ENCODE results near the gene PRSS23.
"Not testable (repeated sequence)": the region's sequence is repeated elsewhere in the genome, so short reads cannot be mapped to it uniquely, and the experiment has no call there.

Gene PRSS23, protein sequence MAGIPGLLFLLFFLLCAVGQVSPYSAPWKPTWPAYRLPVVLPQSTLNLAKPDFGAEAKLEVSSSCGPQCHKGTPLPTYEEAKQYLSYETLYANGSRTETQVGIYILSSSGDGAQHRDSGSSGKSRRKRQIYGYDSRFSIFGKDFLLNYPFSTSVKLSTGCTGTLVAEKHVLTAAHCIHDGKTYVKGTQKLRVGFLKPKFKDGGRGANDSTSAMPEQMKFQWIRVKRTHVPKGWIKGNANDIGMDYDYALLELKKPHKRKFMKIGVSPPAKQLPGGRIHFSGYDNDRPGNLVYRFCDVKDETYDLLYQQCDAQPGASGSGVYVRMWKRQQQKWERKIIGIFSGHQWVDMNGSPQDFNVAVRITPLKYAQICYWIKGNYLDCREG

DNA sequence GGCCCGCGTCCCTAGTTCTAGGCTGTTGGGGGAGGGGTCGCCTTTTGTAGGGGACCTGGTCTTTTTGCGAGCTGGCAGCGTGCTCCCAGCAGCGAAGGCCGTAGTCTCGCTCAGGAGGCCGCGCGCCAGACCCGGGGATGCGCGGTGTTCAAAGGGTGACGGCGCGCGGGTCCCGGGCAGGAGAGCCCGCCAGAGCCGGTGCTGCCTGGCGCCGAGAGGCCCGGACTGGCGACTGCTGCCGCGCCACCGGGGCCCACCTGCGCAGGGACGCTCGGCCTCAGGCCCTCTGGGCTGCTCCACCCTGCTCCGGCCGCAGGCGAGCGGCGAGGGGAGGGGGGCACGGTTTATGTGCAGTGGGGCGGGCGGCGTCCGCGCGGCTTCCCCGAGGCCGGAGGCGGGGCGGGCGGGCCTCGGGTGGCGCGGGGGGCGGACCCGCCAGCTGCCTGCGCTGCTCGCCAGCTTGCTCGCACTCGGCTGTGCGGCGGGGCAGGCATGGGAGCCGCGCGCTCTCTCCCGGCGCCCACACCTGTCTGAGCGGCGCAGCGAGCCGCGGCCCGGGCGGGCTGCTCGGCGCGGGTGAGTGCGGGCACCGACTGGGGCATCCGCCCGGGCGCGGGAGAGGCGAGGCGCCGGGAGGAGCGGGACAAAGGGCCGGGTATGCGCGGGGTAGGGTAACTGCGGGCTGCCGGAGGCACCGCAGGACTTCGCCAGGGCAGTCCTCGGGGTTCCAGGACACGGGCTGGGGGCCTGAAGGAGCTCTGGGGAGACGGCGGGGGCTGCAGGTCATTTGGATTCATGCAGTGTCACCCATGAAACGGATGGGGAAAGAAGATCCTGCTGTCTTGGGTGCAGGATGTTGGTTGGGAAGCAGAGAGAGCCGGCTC is at the start of gene PRSS23:
Gene PRSS23, plus strand, starts transcription at position 467 of the 884 bp plus-strand sequence. CDS start 7,102 bp downstream, outside the sequence.
- DNase-seq (ENCODE audit: low spot score) = peak; percentile 22

DNA sequence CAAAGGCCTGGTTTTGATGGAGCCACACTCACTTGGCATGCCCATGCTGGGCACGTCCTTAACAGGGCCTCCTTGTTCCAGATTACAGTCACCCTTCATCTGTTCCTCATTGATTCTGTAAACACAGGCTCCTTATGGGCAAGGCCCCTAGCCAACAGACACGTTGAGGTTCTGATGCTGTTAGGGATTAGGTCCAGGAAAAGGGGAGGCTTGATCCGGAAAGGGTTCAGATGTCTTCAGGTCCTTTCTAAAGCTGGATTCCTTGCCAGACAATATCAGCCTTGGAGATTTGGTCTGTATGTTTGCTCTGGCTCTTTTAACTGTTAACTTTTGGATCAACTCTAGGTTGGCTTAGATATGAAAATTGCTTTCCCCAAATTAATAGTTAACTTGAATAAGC is 46.9 kb upstream of the PRSS23 start:
- no peak for DNase-seq (ENCODE audit: low spot score)

DNA sequence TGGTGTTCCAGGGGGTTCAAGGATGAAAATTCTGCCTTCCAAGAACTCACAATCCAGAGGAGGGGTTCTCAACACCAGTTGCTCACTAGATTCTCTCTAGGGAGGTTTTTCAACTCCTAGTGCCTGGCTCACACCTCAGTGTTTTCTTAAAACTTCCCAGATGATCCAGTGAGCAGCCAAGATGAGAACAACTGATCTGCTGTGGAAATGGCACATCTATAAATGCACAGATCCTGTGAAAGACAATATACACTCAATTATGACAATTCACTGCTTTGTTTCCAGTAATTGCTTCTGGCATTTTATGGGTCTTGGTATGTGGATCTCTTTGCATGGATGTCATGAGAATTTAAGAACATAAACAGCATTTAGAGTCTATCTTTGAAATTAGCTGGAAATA is 45.2 kb upstream of the PRSS23 start:
- DNase-seq (ENCODE audit: low spot score) = no peak

DNA sequence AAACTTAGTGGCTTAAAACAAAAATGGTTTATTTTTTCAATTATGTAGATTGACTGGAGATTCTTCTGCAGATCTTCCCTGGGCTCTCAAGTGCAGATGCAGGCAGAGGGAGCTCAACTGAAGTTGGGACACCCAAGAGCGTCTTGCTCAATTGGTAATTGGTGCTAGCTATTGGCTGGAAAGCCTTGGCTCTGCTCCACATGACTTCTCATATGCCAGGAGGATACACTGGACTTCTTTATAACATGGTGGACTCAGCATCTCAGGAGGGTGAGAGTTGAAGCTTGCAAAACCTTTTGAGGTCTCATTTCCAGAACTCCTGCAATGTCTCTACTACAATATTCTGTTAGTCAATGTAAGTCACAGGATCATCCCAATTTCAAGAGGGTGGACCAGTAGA is 42.2 kb upstream of the PRSS23 start:
- DNase-seq (ENCODE audit: low spot score) = no peak

DNA sequence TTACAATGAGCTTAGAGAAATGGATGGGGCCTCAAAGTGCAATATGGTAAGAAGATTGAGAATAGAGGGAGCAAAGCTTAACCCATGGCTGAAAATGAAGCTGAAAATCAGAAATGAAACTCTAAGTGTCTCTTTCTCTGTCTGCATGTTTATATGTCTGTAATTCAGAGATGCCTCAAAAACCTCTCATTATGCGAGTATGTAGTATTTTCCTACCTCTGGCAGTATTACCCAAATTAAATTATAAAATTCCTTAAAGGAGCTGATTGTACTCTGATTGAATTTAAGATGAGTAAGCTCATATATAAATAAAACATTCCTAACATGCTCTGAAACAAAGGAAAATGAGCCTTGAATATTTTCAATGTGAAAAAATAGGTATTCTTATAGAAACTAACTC is 39.8 kb upstream of the PRSS23 start:
- DNase-seq (ENCODE audit: low spot score) = no peak

DNA sequence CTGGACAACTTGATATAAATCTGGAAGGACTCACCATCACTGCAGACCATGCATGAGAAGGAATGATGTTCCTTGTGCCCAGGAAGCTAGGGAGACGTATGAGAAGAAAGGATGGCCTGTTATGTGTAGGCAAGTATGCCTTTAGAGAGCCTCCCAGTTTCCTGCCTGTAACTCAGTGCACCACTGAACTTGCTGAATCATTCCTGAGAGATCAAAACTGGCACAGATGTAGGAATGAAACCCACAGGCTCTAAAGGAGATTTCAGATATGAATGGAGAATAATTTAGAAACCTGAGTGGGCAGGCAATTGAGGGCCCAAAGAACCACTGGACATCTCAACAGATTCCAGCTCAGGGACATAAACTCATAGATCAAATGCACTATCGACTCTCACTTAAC is 38.4 kb upstream of the PRSS23 start:
- DNase-seq (ENCODE audit: low spot score) = no peak

DNA sequence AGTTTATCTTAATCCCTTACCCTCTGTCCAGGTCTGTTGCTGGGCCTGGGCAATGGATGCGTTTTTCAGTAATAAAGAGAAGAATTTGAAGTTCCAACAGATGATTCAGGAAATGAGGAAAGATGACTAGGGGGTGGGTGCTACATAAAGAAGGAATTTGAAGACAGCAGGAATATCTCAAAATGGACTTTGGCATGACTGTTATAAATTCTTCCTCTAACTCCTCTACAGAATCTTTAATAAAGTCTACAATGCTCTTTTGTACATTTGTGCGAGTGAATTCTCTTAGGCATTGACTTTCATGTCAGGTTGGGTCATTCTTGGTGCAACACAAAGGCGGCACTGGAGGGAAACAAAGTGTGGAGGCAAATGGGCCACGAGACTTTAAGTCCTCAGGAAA is 35.1 kb upstream of the PRSS23 start:
- DNase-seq (ENCODE audit: low spot score) = no peak

DNA sequence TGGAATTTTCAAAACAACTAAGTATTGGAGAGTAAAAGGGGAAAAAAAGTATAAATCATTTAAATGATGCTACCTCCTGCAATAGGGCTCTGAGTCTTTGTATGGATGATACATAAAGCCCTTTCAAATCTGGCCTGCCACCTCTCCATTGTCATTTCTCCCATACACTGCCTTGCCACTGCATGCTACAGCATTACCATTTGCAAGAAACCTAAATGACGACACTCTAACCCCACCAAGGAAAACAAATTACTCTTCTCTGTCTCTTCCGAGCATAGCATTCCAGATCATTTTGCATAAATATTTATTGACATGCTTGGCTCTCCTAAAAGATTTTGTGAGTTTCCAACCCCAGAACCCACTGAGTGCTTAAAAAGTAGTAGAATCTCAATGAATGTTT is 34.5 kb upstream of the PRSS23 start:
- no peak for DNase-seq (ENCODE audit: low spot score)

DNA sequence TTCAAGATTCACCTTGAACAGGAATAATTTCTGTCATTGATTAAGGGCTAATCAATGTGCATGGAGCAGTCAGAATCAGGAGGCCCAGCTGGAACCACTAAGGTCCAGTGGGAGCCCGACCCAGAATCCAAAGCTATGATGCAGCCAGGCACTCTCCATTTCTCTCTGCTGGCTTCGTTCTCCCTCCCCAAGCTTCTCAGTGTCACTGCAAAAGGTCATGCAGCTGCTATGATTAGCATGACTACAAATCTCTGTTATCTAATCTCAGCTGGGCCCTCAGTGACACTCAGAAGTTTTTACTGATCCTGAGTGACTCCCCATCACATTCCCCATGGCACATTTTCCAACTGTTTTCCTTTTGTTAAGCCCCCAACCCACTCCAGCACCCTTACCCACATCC is 31.1 kb upstream of the PRSS23 start:
- DNase-seq (ENCODE audit: low spot score) = no peak

DNA sequence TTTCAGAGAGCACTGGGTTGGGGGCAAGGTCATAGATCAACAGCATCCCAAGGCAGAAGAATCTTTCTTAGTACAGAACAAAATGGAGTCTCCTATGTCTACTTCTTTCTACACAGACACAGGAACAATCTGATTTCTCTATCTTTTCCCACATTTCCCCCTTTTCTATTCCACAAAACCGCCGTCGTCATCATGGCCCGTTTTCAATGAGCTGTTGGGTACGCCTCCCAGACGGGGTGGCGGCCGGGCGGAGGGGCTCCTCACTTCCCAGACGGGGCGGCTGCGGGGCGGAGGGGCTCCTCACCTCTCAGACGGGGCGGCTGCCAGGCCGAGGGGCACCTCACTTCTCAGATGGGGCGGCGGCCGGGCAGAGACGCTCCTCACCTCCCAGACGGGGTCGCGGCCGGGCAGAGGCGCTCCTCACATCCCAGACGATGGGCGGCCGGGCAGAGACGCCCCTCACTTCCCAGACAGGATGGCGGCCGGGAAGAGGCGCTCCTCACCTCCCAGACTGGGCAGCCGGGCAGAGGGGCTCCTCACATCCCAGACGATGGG is 29.8 kb upstream of the PRSS23 start:
- not testable (repeated sequence) for DNase-seq (ENCODE audit: low spot score)

DNA sequence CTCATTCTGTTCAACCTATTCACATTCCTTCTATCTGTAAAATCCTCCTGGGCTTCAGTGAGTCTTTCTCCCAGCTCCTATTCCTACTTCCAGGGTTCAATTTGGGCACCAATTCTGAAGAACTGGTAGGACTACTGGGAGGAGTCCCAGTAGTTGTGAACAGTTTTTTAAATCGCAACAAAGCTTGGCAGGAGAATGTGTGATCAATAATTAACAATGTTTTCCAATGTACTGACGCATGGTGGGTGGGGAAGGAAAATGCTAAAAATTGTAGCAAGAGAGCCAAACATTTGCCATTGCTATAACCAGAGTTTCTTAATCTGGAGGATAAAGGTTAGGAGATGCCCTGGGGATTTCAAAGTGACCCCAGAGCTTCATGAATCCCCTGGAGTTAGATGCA is 27.3 kb upstream of the PRSS23 start:
- no peak for DNase-seq (ENCODE audit: low spot score)

DNA sequence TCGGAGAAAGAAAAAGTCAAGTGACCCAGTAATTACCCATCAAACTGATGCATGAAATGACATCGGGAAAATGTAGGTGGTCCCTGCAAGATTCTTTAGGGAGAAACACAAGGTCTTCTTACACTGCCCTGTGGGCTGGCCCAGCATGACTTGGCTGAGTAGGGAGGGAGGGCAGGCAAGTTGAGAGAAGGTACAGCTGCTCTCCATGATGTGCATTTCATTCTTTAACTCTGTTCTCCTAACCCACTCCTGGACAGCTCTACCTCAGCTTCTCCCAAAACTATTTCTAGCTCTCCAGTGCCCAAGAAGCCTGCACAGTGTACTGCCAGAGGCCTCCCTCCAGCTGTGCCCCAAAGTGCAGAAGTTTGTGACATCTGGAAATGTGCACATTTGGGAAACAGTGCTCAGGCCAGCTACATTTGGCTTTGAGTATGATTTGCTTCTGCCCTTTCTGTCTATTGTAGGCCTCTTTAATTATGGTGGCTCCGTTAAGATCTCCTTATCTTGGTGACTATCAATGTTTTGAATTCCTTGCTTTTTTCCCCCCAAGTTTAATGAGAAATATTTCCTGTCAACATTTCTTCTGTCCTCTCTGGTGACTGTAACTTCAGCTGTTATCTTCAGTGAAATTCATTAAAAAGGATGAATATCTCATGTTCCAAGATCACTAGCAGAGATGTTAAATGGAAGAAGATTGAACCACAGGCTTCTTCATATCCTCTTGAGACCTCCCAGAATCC is 26.7 kb upstream of the PRSS23 start:
- DNase-seq (ENCODE audit: low spot score) = no peak

DNA sequence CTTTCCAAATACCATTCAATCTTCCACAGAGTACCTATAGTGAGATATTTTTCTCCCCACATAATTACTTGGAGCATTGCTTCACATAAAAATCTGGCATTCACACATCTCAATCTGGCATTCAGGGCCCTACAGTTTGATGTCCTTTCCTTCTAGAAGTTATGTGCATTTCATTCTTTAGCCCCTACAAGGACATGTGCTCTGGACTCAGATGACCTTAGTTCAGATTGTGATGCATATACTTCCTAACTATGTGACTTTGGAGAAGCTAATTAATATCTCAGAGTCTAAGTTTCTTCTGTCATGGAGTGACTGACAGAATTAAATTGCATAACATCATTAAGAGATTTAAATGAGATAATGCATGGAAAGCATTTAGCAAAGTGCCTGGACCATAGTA is 25.9 kb upstream of the PRSS23 start:
- no peak for DNase-seq (ENCODE audit: low spot score)

DNA sequence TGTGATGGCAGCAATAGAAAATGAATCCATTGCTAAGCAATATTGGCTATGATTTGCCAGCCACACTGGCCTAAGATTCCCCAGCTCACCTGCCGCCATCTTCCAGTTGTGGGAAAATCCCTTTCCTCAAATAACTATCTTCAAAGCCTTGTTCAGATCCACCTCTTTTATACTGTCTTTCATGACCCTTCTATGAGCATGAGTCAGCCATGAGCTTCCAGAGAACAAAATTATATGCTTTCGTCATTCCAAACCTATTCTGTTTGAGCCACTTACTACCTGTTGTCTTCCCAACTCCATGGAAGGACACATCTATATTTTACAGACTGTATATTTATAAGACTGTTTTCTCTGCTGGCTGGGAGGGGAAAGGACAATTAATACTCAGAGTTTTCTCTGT is 25.0 kb upstream of the PRSS23 start:
- DNase-seq (ENCODE audit: low spot score) = no peak

DNA sequence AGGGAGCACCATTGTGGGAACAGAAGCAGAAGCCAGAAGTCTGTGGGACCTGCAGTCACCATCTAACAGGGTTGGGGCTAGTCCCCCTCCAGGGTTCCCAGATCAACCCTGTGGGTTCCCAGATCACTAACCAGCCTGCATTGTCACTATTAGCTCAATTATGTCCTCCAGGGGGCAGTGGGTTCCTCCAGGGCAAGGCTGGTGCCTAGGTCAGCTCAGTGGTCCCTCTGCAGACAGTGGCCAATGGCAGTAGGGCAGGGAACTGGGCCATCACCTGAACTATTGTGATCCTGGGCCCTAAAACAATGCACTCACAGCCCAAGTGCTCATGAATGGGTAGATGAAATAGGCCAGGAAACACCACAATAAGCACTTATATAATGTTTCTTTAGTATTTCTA is 18.8 kb upstream of the PRSS23 start:
- DNase-seq (ENCODE audit: low spot score) = no peak

DNA sequence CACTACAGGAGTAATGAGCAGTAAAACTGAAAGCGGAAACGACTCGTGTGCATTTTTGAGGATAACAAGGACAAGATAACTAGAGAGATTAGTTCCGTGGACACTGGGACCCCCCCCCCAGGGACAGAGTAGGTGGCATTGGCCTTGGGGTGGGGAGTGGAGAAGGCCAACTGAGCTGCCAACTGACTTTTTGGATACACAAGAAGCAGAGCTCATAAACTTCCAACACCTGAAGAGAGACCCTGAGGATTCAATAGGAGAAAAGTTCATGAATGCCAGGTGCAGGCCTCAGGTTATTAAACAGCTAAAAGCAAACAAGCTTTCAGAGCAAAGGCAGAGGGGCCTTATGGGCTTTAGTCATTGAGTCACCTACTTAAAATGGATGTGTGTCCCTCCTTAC is 17.6 kb upstream of the PRSS23 start:
- DNase-seq (ENCODE audit: low spot score) = no peak

DNA sequence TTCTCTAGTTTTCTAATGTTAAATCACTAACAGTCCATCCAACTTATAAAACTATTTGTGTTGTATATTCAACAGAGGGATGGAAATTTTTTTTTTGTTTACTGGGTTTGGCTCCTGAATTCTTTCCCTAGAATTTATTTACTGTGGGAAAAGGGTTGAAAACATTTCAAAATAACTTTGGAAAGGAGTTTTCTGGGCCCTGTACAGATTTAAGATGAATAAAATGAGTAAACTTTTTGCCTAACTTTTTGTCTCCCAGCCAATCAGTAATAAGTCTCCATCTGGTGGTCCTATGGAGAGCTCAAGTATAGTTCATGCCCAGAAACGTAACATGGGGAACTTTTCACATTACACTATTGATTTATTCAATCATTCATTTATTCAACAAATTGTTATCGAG is 16.7 kb upstream of the PRSS23 start:
- DNase-seq (ENCODE audit: low spot score) = no peak

DNA sequence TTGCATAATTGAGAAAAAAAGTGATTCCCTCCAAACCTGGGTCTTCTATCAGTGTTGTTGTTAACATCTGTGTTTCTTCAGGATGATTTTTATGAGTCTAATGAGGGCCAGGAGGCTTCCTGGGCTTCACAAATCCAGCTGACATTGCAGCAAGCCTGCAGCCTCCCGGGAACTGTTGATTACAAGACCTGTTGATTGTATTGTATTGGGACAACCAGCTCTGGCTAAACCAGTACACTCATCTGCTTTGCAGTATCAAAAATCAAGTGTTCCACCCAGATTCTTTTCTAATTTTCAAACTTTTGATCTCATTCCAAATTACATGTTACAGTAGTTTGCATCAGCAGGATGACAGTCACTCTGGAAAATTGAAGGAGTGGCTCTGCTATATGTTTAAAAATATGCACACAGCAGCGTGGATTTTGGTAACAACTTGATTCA is 16.1 kb upstream of the PRSS23 start:
- DNase-seq (ENCODE audit: low spot score) = no peak

DNA sequence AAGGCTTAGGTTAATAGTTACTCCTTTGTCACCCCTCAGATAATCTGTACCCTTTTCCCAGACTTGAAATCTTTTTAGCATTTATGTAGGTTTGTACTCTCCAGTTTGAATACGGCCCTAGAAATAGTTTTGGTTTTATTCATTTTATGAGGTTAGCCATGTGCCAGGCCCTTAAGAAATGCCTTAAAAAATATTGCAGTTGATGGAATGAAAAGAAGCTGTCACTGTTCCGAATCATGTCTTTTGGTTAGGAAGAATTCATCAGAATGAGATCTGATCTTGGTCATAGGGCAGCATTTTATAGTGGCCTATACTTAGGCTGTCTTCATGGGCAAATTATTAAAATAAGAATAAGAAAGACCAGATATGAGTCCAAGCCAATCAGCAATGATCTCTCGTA is 14.8 kb upstream of the PRSS23 start:
- no peak for DNase-seq (ENCODE audit: low spot score)

DNA sequence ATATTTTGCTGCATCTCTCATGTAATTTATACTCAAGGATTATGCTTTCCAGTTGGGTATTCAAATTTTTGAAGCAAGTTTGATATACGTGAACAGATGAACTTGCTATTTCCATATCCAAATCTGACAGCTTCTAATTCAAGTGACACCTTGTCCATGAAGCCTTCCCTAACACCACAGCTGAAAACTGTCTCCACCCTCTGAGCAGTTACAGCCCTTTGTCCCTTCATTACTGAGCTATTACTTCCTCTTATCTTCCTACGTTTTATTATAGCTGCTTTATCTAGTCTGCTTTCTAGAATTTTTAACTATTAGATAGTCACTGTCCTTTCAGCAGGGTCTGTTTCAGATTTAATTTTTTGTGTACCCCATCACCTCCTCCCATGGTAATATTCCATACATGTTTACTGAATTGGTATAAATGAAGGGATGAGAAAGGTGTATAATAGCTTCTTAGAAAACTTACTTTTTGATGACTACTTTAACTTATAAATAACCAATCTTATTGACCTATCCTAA is 13.3 kb upstream of the PRSS23 start:
- DNase-seq (ENCODE audit: low spot score) = no peak

DNA sequence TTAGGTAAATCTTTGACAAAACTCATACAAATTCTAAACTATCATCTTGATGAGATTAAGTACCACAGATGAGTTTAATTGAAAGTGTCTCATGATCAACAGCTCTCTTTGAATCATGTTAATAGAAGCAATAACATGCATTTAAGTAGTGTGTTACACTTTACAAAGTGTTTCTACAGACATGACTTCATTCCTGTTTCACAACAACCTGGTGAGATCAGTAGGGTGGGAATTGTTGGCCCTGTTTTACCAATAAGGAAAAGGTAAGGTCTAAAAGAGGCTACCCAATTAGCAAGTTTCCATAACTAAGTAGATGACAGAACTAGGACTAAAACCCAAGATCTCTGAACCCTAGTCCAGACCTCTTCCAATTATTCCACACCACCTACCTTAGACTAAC is 12.7 kb upstream of the PRSS23 start:
- DNase-seq (ENCODE audit: low spot score) = no peak

DNA sequence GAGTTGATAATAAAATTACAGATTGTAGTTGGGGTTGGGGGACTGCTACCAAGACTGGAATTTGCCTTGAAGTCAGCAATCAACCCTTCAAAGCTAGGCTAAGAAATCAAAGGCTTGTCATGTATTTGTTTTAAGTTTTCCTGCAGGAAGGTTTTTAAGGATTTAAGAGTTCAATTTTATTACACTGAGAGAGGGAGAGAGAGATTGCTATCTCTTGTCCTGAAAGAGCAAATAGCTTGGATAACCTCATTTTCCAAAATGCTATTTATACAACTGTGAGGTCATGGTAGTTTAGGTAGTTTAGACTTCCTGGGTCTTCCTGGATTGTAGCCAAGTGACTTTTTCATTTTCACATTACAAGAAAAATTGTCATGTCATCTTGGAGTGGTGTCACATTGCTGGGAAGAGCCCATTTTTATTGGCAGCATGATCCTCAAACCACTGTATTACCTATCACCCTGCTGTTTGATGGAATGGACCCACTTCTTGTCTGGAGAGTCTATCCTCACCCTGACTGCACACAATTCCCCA is 10.1 kb upstream of the PRSS23 start:
- DNase-seq (ENCODE audit: low spot score) = no peak

All from germinal center (tissue), 1 donor.